Fibroblast of gingiva (primary cell): Measurements from ENCODE around the gene NEK9.

Source experiments
- DNase-seq: peaks from one replicate; pipeline ENCODE4 v3.0.0-alpha.2; 2011; ENCODE audit warnings: low read depth

The NEK9 gene

GRCh38 chr14:75067212-75067611, 59.6 kb downstream of the NEK9 start:
- DNase-seq, result no peak

GRCh38 chr14:75066691-75067090, 60.2 kb downstream of the NEK9 start:
- no peak for DNase-seq

GRCh38 chr14:75064205-75064567, 62.7 kb downstream of the NEK9 start:
- no peak for DNase-seq

- peak; percentile 86 for DNase-seq
Observed at GRCh38 chr14:75063491-75064204, 63.2 kb downstream of the NEK9 start, which contains the start of gene ACYP1. Gene ACYP1 (minus strand): TSS chr14:75064024. CDS start chr14:75063553, 471 bp downstream.

- no peak for DNase-seq
Observed at GRCh38 chr14:75063013-75063412, 63.8 kb downstream of the NEK9 start.

GRCh38 chr14:75060420-75060819, 66.4 kb downstream of the NEK9 start:
- no peak for DNase-seq

- peak; percentile 51 for DNase-seq
Observed at GRCh38 chr14:75059642-75060041, 67.2 kb downstream of the NEK9 start.

GRCh38 chr14:75054421-75054820, 72.4 kb downstream of the NEK9 start:
- peak; percentile 45 for DNase-seq

- peak; percentile 90 for DNase-seq
Observed at GRCh38 chr14:75053396-75054291, 73.2 kb downstream of the NEK9 start.

- DNase-seq, result no peak
Observed at GRCh38 chr14:75051556-75051899, 75.3 kb downstream of the NEK9 start.

- DNase-seq, result peak; percentile 71
Observed at GRCh38 chr14:75050852-75051555, 75.8 kb downstream of the NEK9 start, which contains the start of gene MLH3. Gene MLH3 (minus strand): TSS chr14:75051467. CDS start chr14:75049655, 1,812 bp downstream.

- peak; percentile 98 for DNase-seq
Observed at GRCh38 chr14:75049731-75050201, 77.1 kb downstream of the NEK9 start.

GRCh38 chr14:75049136-75049535, 77.7 kb downstream of the NEK9 start:
- peak; percentile 71 for DNase-seq

- no peak for DNase-seq
Observed at GRCh38 chr14:75048101-75048500, 78.7 kb downstream of the NEK9 start.

GRCh38 chr14:75047506-75047905, 79.3 kb downstream of the NEK9 start:
- peak; percentile 68 for DNase-seq

- no peak for DNase-seq
Observed at GRCh38 chr14:75046899-75047298, 79.9 kb downstream of the NEK9 start.

- no peak for DNase-seq
Observed at GRCh38 chr14:75046275-75046674, 80.6 kb downstream of the NEK9 start.

GRCh38 chr14:75044752-75045151, 82.1 kb downstream of the NEK9 start:
- DNase-seq, result no peak

GRCh38 chr14:75044322-75044721, 82.5 kb downstream of the NEK9 start:
- peak; percentile 17 for DNase-seq

- peak; percentile 72 for DNase-seq
Observed at GRCh38 chr14:75042035-75042434, 84.8 kb downstream of the NEK9 start.

GRCh38 chr14:75041613-75042012, 85.2 kb downstream of the NEK9 start:
- no peak for DNase-seq

GRCh38 chr14:75040959-75041358, 85.9 kb downstream of the NEK9 start:
- no peak for DNase-seq
